ENCODE results near the gene FAM13A. TPM values are rescaled to one million over a fixed set of nuclear protein-coding genes. Genes with fewer than 3 reads are reported as not detected.

The FAM13A gene
- total RNA-seq, 1 experiment from 2014 or later = 15.1 TPM

- DNase-seq (ENCODE audit: low read depth, low spot score) = no peak
- in situ Hi-C loops (cut with HindIII; ENCODE audit: low pct_unique_long_range_greater_than_20kb, low sequenced_read_pairs) = no loop called here
Measured at GRCh38 chr4:88718098-88718497, 338.9 kb downstream of the FAM13A start.

GRCh38 chr4:88713782-88714181 is 343.2 kb downstream of the FAM13A start:
- DNase-seq (ENCODE audit: low read depth, low spot score) = no peak
- in situ Hi-C loops (cut with HindIII; ENCODE audit: low pct_unique_long_range_greater_than_20kb, low sequenced_read_pairs) = no loop called here

GRCh38 chr4:88709989-88710388 is 347.0 kb downstream of the FAM13A start:
- DNase-seq (ENCODE audit: low read depth, low spot score) = no peak
- in situ Hi-C loops (cut with HindIII; ENCODE audit: low pct_unique_long_range_greater_than_20kb, low sequenced_read_pairs) = no loop called here

GRCh38 chr4:88706574-88706973 is 350.4 kb downstream of the FAM13A start:
- DNase-seq (ENCODE audit: low read depth, low spot score) = peak; percentile 66
- in situ Hi-C loops (cut with HindIII; ENCODE audit: low pct_unique_long_range_greater_than_20kb, low sequenced_read_pairs) = no loop called here

GRCh38 chr4:88705805-88706492 is 351.0 kb downstream of the FAM13A start:
- DNase-seq (ENCODE audit: low read depth, low spot score) = no peak
- in situ Hi-C loops (cut with HindIII; ENCODE audit: low pct_unique_long_range_greater_than_20kb, low sequenced_read_pairs) = no loop called here

GRCh38 chr4:88705223-88705622 is 351.8 kb downstream of the FAM13A start:
- in situ Hi-C loops (cut with HindIII; ENCODE audit: low pct_unique_long_range_greater_than_20kb, low sequenced_read_pairs) = no loop called here
- no peak for DNase-seq (ENCODE audit: low read depth, low spot score)

GRCh38 chr4:88702782-88703181 is 354.2 kb downstream of the FAM13A start:
- in situ Hi-C loops (cut with HindIII; ENCODE audit: low pct_unique_long_range_greater_than_20kb, low sequenced_read_pairs) = no loop called here
- DNase-seq (ENCODE audit: low read depth, low spot score) = no peak

- DNase-seq (ENCODE audit: low read depth, low spot score) = no peak
- in situ Hi-C loops (cut with HindIII; ENCODE audit: low pct_unique_long_range_greater_than_20kb, low sequenced_read_pairs) = no loop called here
Measured at GRCh38 chr4:88698519-88698918, 358.5 kb downstream of the FAM13A start.

- peak; percentile 58 for DNase-seq (ENCODE audit: low read depth, low spot score)
- in situ Hi-C loops (cut with HindIII; ENCODE audit: low pct_unique_long_range_greater_than_20kb, low sequenced_read_pairs) = no loop called here
Measured at GRCh38 chr4:88697588-88698329, 359.2 kb downstream of the FAM13A start, which contains the start of gene NAP1L5. Gene NAP1L5, minus strand, starts transcription at chr4:88697829. Its CDS starts 75 bp downstream, at chr4:88697754.

- DNase-seq (ENCODE audit: low read depth, low spot score) = no peak
- in situ Hi-C loops (cut with HindIII; ENCODE audit: low pct_unique_long_range_greater_than_20kb, low sequenced_read_pairs) = no loop called here
Measured at GRCh38 chr4:88697141-88697540, 359.8 kb downstream of the FAM13A start.

GRCh38 chr4:88696630-88697029 is 360.4 kb downstream of the FAM13A start:
- in situ Hi-C loops (cut with HindIII; ENCODE audit: low pct_unique_long_range_greater_than_20kb, low sequenced_read_pairs) = no loop called here
- DNase-seq (ENCODE audit: low read depth, low spot score) = no peak

GRCh38 chr4:88693792-88694191 is 363.2 kb downstream of the FAM13A start:
- in situ Hi-C loops (cut with HindIII; ENCODE audit: low pct_unique_long_range_greater_than_20kb, low sequenced_read_pairs) = no loop called here
- no peak for DNase-seq (ENCODE audit: low read depth, low spot score)

GRCh38 chr4:88690355-88690754 is 366.6 kb downstream of the FAM13A start:
- in situ Hi-C loops (cut with HindIII; ENCODE audit: low pct_unique_long_range_greater_than_20kb, low sequenced_read_pairs) = no loop called here
- no peak for DNase-seq (ENCODE audit: low read depth, low spot score)

GRCh38 chr4:88681209-88681608 is 375.8 kb downstream of the FAM13A start:
- in situ Hi-C loops (cut with HindIII; ENCODE audit: low pct_unique_long_range_greater_than_20kb, low sequenced_read_pairs) = no loop called here
- DNase-seq (ENCODE audit: low read depth, low spot score) = no peak

Small RNA genes within 50 kb of the gene (small RNA-seq; reads per million reads assigned to genes)
- gene RF02115 (0 reads per million in 2 experiments), gene RNU6-33P (0.04 to 0.29 reads per million in 2 experiments)

Other genes starting within 250 kb of the FAM13A start
- 15.2 and 15.9 TPM in 2 replicates for gene TIGD2, start 54.3 kb upstream of the FAM13A start, total RNA-seq (2014; rRNA removed; shearing (Covaris generic))